Measurements from ENCODE around the gene LNPK.
"Not testable (repeated sequence)": the region's sequence is repeated elsewhere in the genome, so short reads cannot be mapped to it uniquely, and the experiment has no call there.

LNPK gene

GRCh38 chr2:175913849-175914743, 88.0 kb downstream of the LNPK start:
- DNase-seq (ENCODE audit: low read depth, low spot score); H3K4me1 ChIP-seq (ENCODE audit: control insufficient read depth, insufficient read depth, low read length); H3K4me3 ChIP-seq (ENCODE audit: low read length); H3K27ac ChIP-seq (ENCODE audit: low read length); H3K27me3 ChIP-seq (ENCODE audit: control insufficient read depth, insufficient read depth, low read length); H3K36me3 ChIP-seq (ENCODE audit: control insufficient read depth, insufficient read depth, low read length); H3K9me3 ChIP-seq (ENCODE audit: control insufficient read depth, insufficient read depth, low read length): not testable (repeated sequence)
- no CpG with 5 or more reads among the region's 12 CpGs for WGBS (ENCODE audit: insufficient coverage, insufficient read length)

DNA sequence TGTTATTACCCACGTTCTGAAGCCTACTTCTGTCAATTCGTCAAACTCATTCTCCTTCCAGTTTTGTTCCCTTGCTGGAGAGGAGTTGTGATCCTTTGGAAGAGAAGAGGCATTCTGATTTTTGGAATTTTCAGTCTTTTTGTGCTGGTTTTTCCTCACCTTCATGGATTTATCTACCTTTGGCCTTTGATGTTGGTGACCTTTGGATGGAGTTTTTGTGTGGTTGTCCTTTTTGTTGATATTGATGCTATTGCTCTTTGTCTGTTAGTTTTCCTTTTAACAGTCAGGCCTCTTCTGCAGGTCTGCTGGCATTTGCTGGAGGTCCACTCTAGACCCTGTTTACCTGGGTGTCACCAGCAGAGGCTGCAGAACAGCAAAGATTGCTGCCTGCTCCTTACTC, 88.8 kb downstream of the LNPK start:
- H3K4me3 ChIP-seq (ENCODE audit: low read length); H3K27me3 ChIP-seq (ENCODE audit: control insufficient read depth, insufficient read depth, low read length); H3K4me1 ChIP-seq (ENCODE audit: control insufficient read depth, insufficient read depth, low read length); H3K9me3 ChIP-seq (ENCODE audit: control insufficient read depth, insufficient read depth, low read length); DNase-seq (ENCODE audit: low read depth, low spot score); H3K27ac ChIP-seq (ENCODE audit: low read length); H3K36me3 ChIP-seq (ENCODE audit: control insufficient read depth, insufficient read depth, low read length): not testable (repeated sequence)
- WGBS (ENCODE audit: insufficient coverage, insufficient read length) = no CpG with 5 or more reads among the region's 2 CpGs

- WGBS (ENCODE audit: insufficient coverage, insufficient read length) = no CpG with 5 or more reads among the region's 4 CpGs
- H3K9me3 ChIP-seq (ENCODE audit: control insufficient read depth, insufficient read depth, low read length) = no peaks in the 10 kb centered on the region
- H3K4me3 ChIP-seq (ENCODE audit: low read length) = no peak overlapping the region
- no peaks in the 10 kb centered on the region for H3K36me3 ChIP-seq (ENCODE audit: control insufficient read depth, insufficient read depth, low read length)
- H3K4me1 ChIP-seq (ENCODE audit: control insufficient read depth, insufficient read depth, low read length) = no peaks in the 10 kb centered on the region
- DNase-seq (ENCODE audit: low read depth, low spot score) = no peak
- no peak overlapping the region for H3K27ac ChIP-seq (ENCODE audit: low read length)
- H3K27me3 ChIP-seq (ENCODE audit: control insufficient read depth, insufficient read depth, low read length) = no peaks in the 10 kb centered on the region
Observed at GRCh38 chr2:175904035-175904434, 98.0 kb downstream of the LNPK start.

DNA sequence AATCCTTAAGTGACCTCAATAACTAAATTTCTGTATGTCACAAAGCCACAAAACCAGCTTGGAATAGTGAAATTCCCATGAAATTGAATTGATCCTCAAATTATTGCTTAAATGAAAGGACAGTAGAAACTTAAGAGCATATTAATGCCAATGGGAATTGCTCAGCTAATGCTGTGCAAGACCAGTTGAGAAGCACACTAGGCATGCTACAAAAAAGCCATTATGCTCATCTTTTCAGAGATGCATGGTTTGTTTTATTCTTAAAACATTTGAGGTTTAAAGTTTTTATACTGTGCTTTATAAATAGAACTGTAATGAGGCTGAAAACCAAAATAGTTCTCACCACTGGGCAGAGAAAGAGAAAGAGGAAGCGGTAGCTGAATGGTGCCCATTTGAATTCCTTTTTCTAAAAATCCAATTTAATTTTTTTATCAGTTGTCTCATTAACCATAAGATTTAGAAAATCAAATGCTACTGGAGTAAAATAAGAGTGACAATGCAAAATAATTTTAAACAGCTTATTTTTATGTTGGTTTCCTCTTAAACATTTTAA, 98.6 kb downstream of the LNPK start:
- DNase-seq (ENCODE audit: low read depth, low spot score) = no peak
- no peaks in the 10 kb centered on the region for H3K4me1 ChIP-seq (ENCODE audit: control insufficient read depth, insufficient read depth, low read length)
- no CpG with 5 or more reads among the region's 1 CpG for WGBS (ENCODE audit: insufficient coverage, insufficient read length)
- no peaks in the 10 kb centered on the region for H3K36me3 ChIP-seq (ENCODE audit: control insufficient read depth, insufficient read depth, low read length)
- H3K9me3 ChIP-seq (ENCODE audit: control insufficient read depth, insufficient read depth, low read length) = no peaks in the 10 kb centered on the region
- no peaks in the 10 kb centered on the region for H3K27me3 ChIP-seq (ENCODE audit: control insufficient read depth, insufficient read depth, low read length)
- H3K4me3 ChIP-seq (ENCODE audit: low read length) = no peak overlapping the region
- H3K27ac ChIP-seq (ENCODE audit: low read length) = no peak overlapping the region

- no CpG with 5 or more reads among the region's 1 CpG for WGBS (ENCODE audit: insufficient coverage, insufficient read length)
- H3K27me3 ChIP-seq (ENCODE audit: control insufficient read depth, insufficient read depth, low read length); H3K9me3 ChIP-seq (ENCODE audit: control insufficient read depth, insufficient read depth, low read length); H3K36me3 ChIP-seq (ENCODE audit: control insufficient read depth, insufficient read depth, low read length); DNase-seq (ENCODE audit: low read depth, low spot score); H3K27ac ChIP-seq (ENCODE audit: low read length); H3K4me3 ChIP-seq (ENCODE audit: low read length); H3K4me1 ChIP-seq (ENCODE audit: control insufficient read depth, insufficient read depth, low read length): not testable (repeated sequence)
Observed at GRCh38 chr2:175895957-175896356, 106.1 kb downstream of the LNPK start.

DNA sequence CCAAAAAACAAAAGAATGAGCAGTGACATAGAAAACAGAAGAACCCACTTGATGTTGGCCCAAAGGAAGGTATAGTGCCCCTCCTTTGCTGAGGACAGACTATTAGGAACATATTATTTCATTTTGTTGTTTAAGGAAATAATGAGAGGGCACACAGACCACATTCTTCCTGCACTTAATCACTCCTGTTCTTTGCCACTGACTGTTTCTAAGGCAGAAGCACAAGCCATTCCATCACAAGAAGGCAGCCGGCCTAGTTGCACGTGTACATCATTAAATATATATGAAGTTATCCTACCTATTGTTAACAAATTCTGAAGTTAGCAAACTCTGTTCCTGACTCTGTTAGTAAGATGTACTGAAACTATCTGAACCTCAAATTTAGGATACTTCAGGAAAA, 110.0 kb downstream of the LNPK start:
- no peaks in the 10 kb centered on the region for H3K9me3 ChIP-seq (ENCODE audit: control insufficient read depth, insufficient read depth, low read length)
- no peak overlapping the region for H3K27ac ChIP-seq (ENCODE audit: low read length)
- no CpG with 5 or more reads among the region's 2 CpGs for WGBS (ENCODE audit: insufficient coverage, insufficient read length)
- H3K4me3 ChIP-seq (ENCODE audit: low read length) = no peak overlapping the region
- DNase-seq (ENCODE audit: low read depth, low spot score) = no peak
- H3K27me3 ChIP-seq (ENCODE audit: control insufficient read depth, insufficient read depth, low read length) = no peaks in the 10 kb centered on the region
- H3K4me1 ChIP-seq (ENCODE audit: control insufficient read depth, insufficient read depth, low read length) = no peaks in the 10 kb centered on the region
- no peaks in the 10 kb centered on the region for H3K36me3 ChIP-seq (ENCODE audit: control insufficient read depth, insufficient read depth, low read length)

DNA sequence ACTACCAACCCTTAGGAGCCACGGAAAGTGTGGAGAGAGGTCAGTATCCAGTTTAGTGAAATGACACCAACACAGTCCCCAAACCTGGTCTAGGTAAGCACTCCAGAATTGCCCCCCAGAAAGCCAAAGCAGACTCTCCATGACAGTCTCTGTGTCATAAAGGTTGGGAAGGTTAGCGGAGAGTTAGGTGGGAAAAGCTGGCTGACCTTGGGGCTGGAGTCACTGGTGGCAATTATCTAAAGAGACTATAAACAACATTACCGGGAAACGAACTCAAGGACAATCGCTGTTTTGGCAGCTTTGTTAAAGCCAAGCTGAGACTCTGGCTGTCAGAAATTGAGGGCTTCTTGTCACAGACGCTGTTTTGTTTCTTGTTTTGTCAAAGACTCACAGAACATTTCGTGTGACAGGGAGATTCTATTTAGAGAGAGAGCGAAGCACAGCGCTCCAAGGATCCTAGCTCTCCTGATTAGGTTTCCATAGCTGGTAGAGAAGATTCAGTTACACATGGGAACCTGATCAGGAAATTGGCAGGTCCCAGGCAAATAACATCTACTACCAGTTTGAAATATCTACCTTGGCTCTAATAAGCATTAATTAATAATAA, 111.3 kb downstream of the LNPK start:
- no peak overlapping the region for H3K4me3 ChIP-seq (ENCODE audit: low read length)
- no peak overlapping the region for H3K27ac ChIP-seq (ENCODE audit: low read length)
- no peak for DNase-seq (ENCODE audit: low read depth, low spot score)
- no peaks in the 10 kb centered on the region for H3K9me3 ChIP-seq (ENCODE audit: control insufficient read depth, insufficient read depth, low read length)
- H3K36me3 ChIP-seq (ENCODE audit: control insufficient read depth, insufficient read depth, low read length) = no peaks in the 10 kb centered on the region
- H3K4me1 ChIP-seq (ENCODE audit: control insufficient read depth, insufficient read depth, low read length) = no peaks in the 10 kb centered on the region
- no CpG with 5 or more reads among the region's 9 CpGs for WGBS (ENCODE audit: insufficient coverage, insufficient read length)
- H3K27me3 ChIP-seq (ENCODE audit: control insufficient read depth, insufficient read depth, low read length) = no peaks in the 10 kb centered on the region

DNA sequence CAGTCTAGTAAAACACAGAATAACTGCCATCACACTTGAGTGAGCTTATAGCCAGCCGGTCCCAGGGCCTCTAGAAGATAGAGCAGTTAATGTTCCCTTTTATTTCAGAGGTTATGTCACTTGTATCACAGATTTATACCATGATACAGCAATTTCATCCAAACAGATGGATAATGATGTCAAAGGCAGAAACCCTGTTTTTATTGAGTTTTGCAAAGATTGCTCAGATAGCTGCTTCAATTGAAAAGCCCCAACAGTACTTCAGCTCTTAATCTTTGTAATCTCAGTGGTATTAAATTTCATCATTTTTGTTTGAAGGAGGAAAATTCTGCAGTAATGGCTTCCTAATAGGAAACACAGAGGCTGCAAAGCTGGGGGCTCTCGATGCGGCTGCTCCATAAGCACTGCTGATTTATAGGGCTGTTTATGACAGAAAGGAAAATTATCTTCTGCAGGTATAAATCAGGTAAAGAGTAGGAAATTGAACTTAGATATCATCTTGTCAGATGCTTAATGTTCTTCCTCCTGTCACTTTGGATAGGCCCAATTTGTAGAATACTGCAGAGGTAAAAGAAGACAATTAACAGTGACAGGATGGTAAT, 112.3 kb downstream of the LNPK start:
- WGBS (ENCODE audit: insufficient coverage, insufficient read length) = no CpG with 5 or more reads among the region's 3 CpGs
- Histone ChIP-seq H3K36me3 (ENCODE audit: control insufficient read depth, insufficient read depth, low read length) (no peaks in the 10 kb centered on the region), H3K27ac (ENCODE audit: low read length) (no peak overlapping the region), H3K4me1 (ENCODE audit: control insufficient read depth, insufficient read depth, low read length) (no peaks in the 10 kb centered on the region), H3K27me3 (ENCODE audit: control insufficient read depth, insufficient read depth, low read length) (no peaks in the 10 kb centered on the region), H3K4me3 (ENCODE audit: low read length) (no peak overlapping the region), H3K9me3 (ENCODE audit: control insufficient read depth, insufficient read depth, low read length) (no peaks in the 10 kb centered on the region)
- no peak for DNase-seq (ENCODE audit: low read depth, low spot score)

GRCh38 chr2:175887776-175888175, 114.3 kb downstream of the LNPK start:
- DNase-seq (ENCODE audit: low read depth, low spot score) = no peak
- Histone ChIP-seq H3K27ac (ENCODE audit: low read length) (no peak overlapping the region), H3K36me3 (ENCODE audit: control insufficient read depth, insufficient read depth, low read length) (no peaks in the 10 kb centered on the region), H3K27me3 (ENCODE audit: control insufficient read depth, insufficient read depth, low read length) (no peaks in the 10 kb centered on the region), H3K4me3 (ENCODE audit: low read length) (no peak overlapping the region), H3K9me3 (ENCODE audit: control insufficient read depth, insufficient read depth, low read length) (no peaks in the 10 kb centered on the region), H3K4me1 (ENCODE audit: control insufficient read depth, insufficient read depth, low read length) (no peaks in the 10 kb centered on the region)
- WGBS (ENCODE audit: insufficient coverage, insufficient read length) = no CpG with 5 or more reads among the region's 2 CpGs

DNA sequence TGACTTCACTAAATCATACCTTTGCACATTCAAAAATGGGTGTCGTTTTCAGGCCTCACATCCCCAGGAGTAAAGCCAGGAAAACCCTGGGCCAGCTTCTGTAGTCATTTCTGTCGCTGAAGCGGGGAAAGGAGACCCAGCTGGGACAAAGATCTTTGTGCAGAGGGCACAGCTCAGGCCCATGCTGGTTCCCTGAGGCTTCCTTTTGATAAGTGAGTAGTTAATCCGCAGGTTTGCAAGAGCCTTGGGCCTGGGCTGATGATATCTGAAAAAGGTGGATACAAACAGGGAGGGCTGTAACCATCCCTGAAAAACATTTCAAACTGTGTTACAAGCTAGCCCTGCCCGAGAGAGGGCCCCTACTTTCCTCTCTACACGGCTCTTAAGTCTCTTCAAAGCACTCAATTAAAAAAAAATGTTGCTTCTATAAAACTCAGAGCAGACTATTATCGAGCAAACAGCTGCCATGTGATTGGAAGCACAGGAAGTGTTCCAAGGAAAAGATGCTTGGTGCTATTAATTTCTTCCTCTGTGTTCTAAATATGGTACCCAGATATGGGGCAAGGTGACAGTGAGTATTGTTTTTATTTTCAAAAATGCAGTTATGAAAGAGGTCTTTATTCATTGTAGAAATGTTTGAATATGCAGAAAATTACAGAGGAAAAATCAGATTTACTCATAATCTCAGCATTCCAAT, 117.2 kb downstream of the LNPK start:
- no peaks in the 10 kb centered on the region for H3K4me1 ChIP-seq (ENCODE audit: control insufficient read depth, insufficient read depth, low read length)
- H3K36me3 ChIP-seq (ENCODE audit: control insufficient read depth, insufficient read depth, low read length) = no peaks in the 10 kb centered on the region
- no peaks in the 10 kb centered on the region for H3K9me3 ChIP-seq (ENCODE audit: control insufficient read depth, insufficient read depth, low read length)
- no peak overlapping the region for H3K27ac ChIP-seq (ENCODE audit: low read length)
- no peak overlapping the region for H3K4me3 ChIP-seq (ENCODE audit: low read length)
- no peaks in the 10 kb centered on the region for H3K27me3 ChIP-seq (ENCODE audit: control insufficient read depth, insufficient read depth, low read length)
- DNase-seq (ENCODE audit: low read depth, low spot score) = no peak
- WGBS (ENCODE audit: insufficient coverage, insufficient read length) = no CpG with 5 or more reads among the region's 7 CpGs

Data from iPS DF 6.9 (cell line).